ENCODE results near the gene PLEK2.

The PLEK2 gene

GRCh38 chr14:67411820-67412421, at the start of gene PLEK2:
PLEK2 (minus strand) TSS chr14:67412165; CDS start chr14:67412059, 106 bp downstream.
- DNase-seq (ENCODE audit: extremely low read depth, insufficient read length) = no peak
- H3K27me3 ChIP-seq (replicated peaks; ENCODE audit: control insufficient read depth, insufficient read depth, low read length) = 0 out of 2 replicates have a peak, but pooled peaks cover 2% of the 10 kb centered on the region
- H3K4me3 ChIP-seq (replicated peaks; ENCODE audit: low read depth, low read length) = no peak within 1 kb of the TSS; the same call in 1 of the 2 replicates
- TF ChIP-seq CTCF (IDR thresholded peaks at IDR 0.05; ENCODE audit: insufficient read depth, low read length, poor library complexity, severe bottlenecking) = no peak
- H3K36me3 ChIP-seq (ENCODE audit: control insufficient read depth, insufficient read depth, low read length) = no peaks in the 10 kb centered on the region

GRCh38 chr14:67461341-67461985, 49.5 kb upstream of the PLEK2 start:
- DNase-seq (ENCODE audit: extremely low read depth, insufficient read length) = no peak
- no peaks in the 10 kb centered on the region for H3K36me3 ChIP-seq (ENCODE audit: control insufficient read depth, insufficient read depth, low read length)
- H3K27me3 ChIP-seq (replicated peaks; ENCODE audit: control insufficient read depth, insufficient read depth, low read length) = no peaks in the 10 kb centered on the region; the same call in none of the 2 replicates
- H3K4me3 ChIP-seq (replicated peaks; ENCODE audit: low read depth, low read length) = no peak overlapping the region
- no peak for TF ChIP-seq CTCF (IDR thresholded peaks at IDR 0.05; ENCODE audit: insufficient read depth, low read length, poor library complexity, severe bottlenecking)

DNA sequence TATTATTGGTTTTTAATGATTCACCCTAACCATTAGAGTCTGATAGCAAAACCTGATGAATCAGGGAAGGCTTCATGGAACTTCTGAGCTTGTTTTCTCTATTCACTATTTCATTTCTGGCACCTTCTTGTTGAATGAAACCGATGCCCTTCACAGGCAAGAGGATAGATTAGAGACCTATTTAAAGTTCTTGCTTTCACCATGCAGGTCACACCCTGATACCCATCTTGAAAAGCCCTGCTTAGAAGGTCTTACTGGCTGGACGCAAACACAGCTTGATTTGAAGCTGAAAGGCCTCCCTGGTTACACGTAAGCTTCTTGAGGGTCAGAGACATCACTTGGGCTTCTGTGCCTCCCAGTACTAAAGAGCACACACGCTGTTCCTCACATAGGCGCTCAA, 47.4 kb upstream of the PLEK2 start:
- H3K27me3 ChIP-seq (replicated peaks; ENCODE audit: control insufficient read depth, insufficient read depth, low read length) = no peaks in the 10 kb centered on the region; the same call in 1 of the 2 replicates
- no peak overlapping the region for H3K4me3 ChIP-seq (replicated peaks; ENCODE audit: low read depth, low read length)
- TF ChIP-seq CTCF (IDR thresholded peaks at IDR 0.05; ENCODE audit: insufficient read depth, low read length, poor library complexity, severe bottlenecking) = no peak
- no peak for DNase-seq (ENCODE audit: extremely low read depth, insufficient read length)
- H3K36me3 ChIP-seq (ENCODE audit: control insufficient read depth, insufficient read depth, low read length) = no peaks in the 10 kb centered on the region

DNA sequence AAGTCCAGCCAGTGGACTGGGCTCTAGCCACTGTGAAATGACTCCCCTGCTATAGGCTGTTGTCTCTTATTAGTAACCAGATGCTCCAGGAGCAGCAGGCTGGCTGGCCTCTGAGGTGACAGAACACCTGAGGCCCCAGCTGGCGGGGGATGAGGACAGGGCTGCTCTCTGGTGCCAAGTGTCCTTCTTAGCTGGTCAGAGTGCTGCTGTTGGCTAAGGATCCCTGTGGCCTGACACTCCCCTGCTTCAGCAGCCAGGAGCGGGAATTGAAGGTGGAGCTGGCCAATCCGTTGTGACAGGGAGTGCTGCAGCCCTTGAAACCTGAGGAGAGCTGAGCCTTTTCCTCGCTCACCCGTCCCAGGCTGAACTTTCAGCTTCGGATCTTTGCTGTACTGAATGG, 45.8 kb upstream of the PLEK2 start:
- no peak for TF ChIP-seq CTCF (IDR thresholded peaks at IDR 0.05; ENCODE audit: insufficient read depth, low read length, poor library complexity, severe bottlenecking)
- H3K27me3 ChIP-seq (replicated peaks; ENCODE audit: control insufficient read depth, insufficient read depth, low read length) = no peaks in the 10 kb centered on the region; the same call in none of the 2 replicates
- no peaks in the 10 kb centered on the region for H3K36me3 ChIP-seq (ENCODE audit: control insufficient read depth, insufficient read depth, low read length)
- H3K4me3 ChIP-seq (replicated peaks; ENCODE audit: low read depth, low read length) = no peak overlapping the region
- no peak for DNase-seq (ENCODE audit: extremely low read depth, insufficient read length)

DNA sequence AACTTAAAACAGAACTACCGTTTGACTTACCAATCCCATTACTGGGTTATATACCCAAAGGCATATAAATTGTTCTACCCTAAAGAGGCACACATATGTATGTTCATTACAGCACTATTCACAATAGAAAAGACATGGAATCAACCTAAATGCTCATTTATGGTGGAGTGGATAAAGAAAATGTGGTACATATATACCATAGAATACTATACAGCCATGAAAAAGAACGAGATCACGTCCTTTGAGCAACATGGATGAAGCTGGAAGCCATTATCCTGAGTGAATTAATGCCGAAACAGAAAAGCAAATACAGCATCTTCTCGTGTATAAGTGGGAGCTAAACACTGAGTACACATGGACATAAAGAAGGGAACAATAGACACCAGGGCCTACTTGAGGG, 44.8 kb upstream of the PLEK2 start:
- Histone ChIP-seq H3K27me3 (replicated peaks; ENCODE audit: control insufficient read depth, insufficient read depth, low read length) (no peaks in the 10 kb centered on the region; the same call in none of the 2 replicates), H3K4me3 (replicated peaks; ENCODE audit: low read depth, low read length) (no peak overlapping the region), H3K36me3 (ENCODE audit: control insufficient read depth, insufficient read depth, low read length) (no peaks in the 10 kb centered on the region)
- TF ChIP-seq CTCF (IDR thresholded peaks at IDR 0.05; ENCODE audit: insufficient read depth, low read length, poor library complexity, severe bottlenecking) = no peak
- no peak for DNase-seq (ENCODE audit: extremely low read depth, insufficient read length)
